ENCODE data around the gene CHCHD6. TPM values are rescaled to one million over a fixed set of nuclear protein-coding genes. Genes with fewer than 3 reads are reported as not detected.

The CHCHD6 gene
- total and polyA plus RNA-seq, 8 donors, result 5.0 to 10.9 (median 6.0) TPM

DNA sequence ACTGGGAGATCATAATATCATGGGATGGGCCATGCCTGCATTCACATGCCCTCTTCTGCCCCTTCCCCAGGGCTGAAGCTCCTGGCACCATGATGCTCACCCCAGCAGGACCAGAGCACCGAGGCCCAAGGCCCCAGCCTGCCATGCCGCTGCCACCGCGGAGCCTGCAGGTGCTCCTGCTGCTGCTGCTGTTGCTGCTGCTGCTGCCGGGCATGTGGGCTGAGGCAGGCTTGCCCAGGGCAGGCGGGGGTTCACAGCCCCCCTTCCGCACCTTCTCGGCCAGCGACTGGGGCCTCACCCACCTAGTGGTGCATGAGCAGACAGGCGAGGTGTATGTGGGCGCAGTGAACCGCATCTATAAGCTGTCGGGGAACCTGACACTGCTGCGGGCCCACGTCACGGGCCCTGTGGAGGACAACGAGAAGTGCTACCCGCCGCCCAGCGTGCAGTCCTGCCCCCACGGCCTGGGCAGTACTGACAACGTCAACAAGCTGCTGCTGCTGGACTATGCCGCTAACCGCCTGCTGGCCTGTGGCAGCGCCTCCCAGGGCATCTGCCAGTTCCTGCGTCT is 284.5 kb downstream of the CHCHD6 start:
- FAIRE-seq, result no peak
- H3K36me3 ChIP-seq, result peaks cover 0 to 7% (median 0%) of the 10 kb centered on the region in 3 donors

DNA sequence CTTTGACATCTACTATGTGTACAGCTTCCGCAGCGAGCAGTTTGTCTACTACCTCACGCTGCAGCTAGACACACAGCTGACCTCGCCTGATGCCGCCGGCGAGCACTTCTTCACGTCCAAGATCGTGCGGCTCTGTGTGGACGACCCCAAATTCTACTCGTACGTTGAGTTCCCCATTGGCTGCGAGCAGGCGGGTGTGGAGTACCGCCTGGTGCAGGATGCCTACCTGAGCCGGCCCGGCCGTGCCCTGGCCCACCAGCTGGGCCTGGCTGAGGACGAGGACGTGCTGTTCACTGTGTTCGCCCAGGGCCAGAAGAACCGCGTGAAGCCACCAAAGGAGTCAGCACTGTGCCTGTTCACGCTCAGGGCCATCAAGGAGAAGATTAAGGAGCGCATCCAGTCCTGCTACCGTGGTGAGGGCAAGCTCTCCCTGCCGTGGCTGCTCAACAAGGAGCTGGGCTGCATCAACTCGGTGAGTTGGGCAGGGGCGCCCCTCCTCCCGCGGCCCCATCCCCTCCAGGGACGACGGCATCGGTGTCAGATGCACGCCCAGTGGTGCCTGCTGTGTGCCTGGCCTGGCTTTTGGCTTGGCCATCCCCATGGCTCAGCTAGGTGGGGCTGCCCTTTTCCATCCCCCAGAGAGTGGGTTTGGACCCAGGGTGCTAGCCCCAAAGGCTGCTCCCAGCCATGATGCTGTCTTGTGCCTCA is 285.4 kb downstream of the CHCHD6 start:
- Histone ChIP-seq H3K9me3 (no peaks in the 10 kb centered on the region), H3K36me3 (peaks cover 0 to 7% (median 0%) of the 10 kb centered on the region in 3 donors), H3K4me3 (no peak overlapping the region), H3K27ac (no peak overlapping the region), H3K27me3 (no peaks in the 10 kb centered on the region), H3K4me1 (peaks cover 0 to 12% (median 7%) of the 10 kb centered on the region in 3 donors)
- TF ChIP-seq, protein P1, sequence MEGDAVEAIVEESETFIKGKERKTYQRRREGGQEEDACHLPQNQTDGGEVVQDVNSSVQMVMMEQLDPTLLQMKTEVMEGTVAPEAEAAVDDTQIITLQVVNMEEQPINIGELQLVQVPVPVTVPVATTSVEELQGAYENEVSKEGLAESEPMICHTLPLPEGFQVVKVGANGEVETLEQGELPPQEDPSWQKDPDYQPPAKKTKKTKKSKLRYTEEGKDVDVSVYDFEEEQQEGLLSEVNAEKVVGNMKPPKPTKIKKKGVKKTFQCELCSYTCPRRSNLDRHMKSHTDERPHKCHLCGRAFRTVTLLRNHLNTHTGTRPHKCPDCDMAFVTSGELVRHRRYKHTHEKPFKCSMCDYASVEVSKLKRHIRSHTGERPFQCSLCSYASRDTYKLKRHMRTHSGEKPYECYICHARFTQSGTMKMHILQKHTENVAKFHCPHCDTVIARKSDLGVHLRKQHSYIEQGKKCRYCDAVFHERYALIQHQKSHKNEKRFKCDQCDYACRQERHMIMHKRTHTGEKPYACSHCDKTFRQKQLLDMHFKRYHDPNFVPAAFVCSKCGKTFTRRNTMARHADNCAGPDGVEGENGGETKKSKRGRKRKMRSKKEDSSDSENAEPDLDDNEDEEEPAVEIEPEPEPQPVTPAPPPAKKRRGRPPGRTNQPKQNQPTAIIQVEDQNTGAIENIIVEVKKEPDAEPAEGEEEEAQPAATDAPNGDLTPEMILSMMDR (IDR thresholded peaks at IDR 0.05), result no peak
- ATAC-seq (no peak), FAIRE-seq (no peak), DNase-seq (peak in 1 of 6 donors; percentile 69)
- intact Hi-C loops (cut with DNase I), result loop anchor here in 1 of 3 donors (10.0 kb wide), 1 partner anchor 235 kb away; no protein-coding TSS in a partner anchor
- 91 to 94% methylated on average over 35 to 36 of the region's 36 CpGs for WGBS, 2 donors

More for the DNA sequence above, 284.5 kb downstream of the CHCHD6 start:
- H3K27me3 ChIP-seq, result no peaks in the 10 kb centered on the region
- H3K4me1 ChIP-seq, result peaks cover 0 to 16% (median 7%) of the 10 kb centered on the region in 3 donors
- no peaks in the 10 kb centered on the region for H3K9me3 ChIP-seq
- whole genome bisulfite sequencing, 2 donors, result 94 to 98% methylated on average over 25 to 26 of the region's 26 CpGs
- intact Hi-C loops (cut with DNase I), result loop anchor here in 1 of 3 donors (10.0 kb wide), 1 partner anchor 234 kb away; no protein-coding TSS in a partner anchor
- H3K4me3 ChIP-seq, result no peak overlapping the region
- ATAC-seq (no peak), DNase-seq (peak in 1 of 6 donors; percentile 68)
- TF ChIP-seq, protein P1 (IDR thresholded peaks at IDR 0.05), result no peak
- no peak overlapping the region for H3K27ac ChIP-seq

DNA sequence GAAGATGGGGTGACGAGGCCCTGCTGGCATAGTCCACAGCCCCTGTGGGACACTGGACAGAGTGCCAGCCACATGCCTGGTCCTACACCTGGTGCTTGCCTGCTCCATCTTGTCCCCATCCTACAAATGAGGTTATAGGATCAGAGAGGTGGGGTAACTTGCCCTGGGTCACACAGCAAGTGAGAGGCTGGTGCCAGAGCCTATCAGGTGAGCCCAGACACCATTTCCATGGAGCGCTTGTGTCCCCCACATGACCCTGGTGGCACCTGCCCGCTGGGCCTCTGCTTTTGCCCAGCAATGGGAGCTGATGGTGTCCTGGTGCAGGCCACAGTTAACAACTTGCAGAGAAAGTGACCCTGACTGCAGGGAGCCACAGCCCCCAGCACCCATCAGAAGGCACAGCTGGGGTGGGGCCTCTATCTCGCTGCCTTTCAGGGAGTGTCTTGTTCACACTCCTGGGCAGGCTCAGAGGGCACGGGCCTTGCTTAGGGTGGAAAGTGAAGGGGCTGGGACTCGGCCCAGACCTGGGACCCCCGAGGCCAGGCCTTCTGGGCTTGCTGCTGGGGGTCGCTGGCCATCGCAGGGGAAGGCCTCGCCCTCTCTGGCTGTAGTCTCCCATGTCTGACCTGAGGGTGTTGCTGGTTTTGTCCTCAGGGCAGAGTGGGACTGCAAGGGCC is 286.1 kb downstream of the CHCHD6 start:
- TF ChIP-seq, protein P1 (IDR thresholded peaks at IDR 0.05), result no peak
- H3K27me3 ChIP-seq, result no peaks in the 10 kb centered on the region
- WGBS, 2 donors, result 89 to 94% methylated on average over 10 of the region's 10 CpGs
- peaks cover 0 to 7% (median 0%) of the 10 kb centered on the region in 3 donors for H3K36me3 ChIP-seq
- intact Hi-C loops (cut with DNase I), result no loop called here
- DNase-seq (peak in 1 of 6 donors; percentile 39), ATAC-seq (no peak), FAIRE-seq (no peak)
- peaks cover 0 to 9% (median 7%) of the 10 kb centered on the region in 3 donors for H3K4me1 ChIP-seq
- H3K9me3 ChIP-seq, result no peaks in the 10 kb centered on the region
- H3K4me3 ChIP-seq, result no peak overlapping the region
- no peak overlapping the region for H3K27ac ChIP-seq

DNA sequence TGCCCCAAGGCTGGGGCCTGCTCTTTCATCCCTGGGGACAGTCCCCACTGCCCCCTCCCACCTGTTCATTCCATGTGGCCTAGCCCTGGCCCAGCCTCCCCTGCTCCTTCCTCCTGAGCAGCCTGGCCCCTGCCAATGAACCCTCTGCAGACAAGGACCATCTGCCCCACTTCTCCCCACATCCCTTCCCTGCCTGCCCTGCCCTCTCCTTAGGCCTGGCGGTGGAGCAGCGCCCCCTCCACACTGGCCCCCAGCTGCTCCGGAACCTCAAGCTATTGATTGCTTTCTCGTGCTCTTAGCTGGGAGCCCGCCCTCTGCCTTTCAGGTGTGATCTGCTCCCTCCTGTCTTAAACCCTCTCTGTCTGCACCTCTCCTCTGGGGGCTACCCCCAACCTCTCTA is 286.9 kb downstream of the CHCHD6 start:
- no peak overlapping the region for H3K27ac ChIP-seq
- no peak for FAIRE-seq
- H3K4me3 ChIP-seq, result no peak overlapping the region

More for the DNA sequence above, 286.9 kb downstream of the CHCHD6 start:
- Histone ChIP-seq H3K27me3 (no peaks in the 10 kb centered on the region), H3K9me3 (no peaks in the 10 kb centered on the region), H3K36me3 (peaks cover 0 to 7% (median 0%) of the 10 kb centered on the region in 3 donors), H3K4me1 (peaks cover 0 to 5% (median 2%) of the 10 kb centered on the region in 3 donors)
- 84 to 87% methylated on average over 5 of the region's 5 CpGs for WGBS, 2 donors
- intact Hi-C loops (cut with DNase I), result no loop called here
- DNase-seq (peak in 1 of 6 donors; percentile 68), ATAC-seq (no peak)
- TF ChIP-seq, protein P1 (IDR thresholded peaks at IDR 0.05), result no peak

Data from pancreas (tissue), 10 donors.